Transverse colon (tissue), 3 donors: ENCODE measurements around the gene PCDHB8.

ENCODE experiments used
- EP300 ChIP-seq: sonication (generic); formaldehyde crosslinking; IDR thresholded peaks from one replicate; pipeline ENCODE4 v1.6.1; 2017; ENCODE audit warnings: antibody characterized with exemption, low read depth
- POLR2A ChIP-seq: fragments of 450-650 bp; IDR thresholded peaks from one replicate; pipeline ENCODE4 v1.6.1; 2016; ENCODE audit warnings: antibody characterized with exemption, mild to moderate bottlenecking, moderate library complexity
- TF ChIP-seq, protein P1 (sequence below), 5 experiments: fragments of 200-600 bp in 3 of 5; fragments of 450-650 bp in 2 of 5; sonication (generic) in 3 of 5; IDR thresholded peaks; 1 replicate in 2 of 5; 2 replicates in 3 of 5; pipeline ENCODE4 v1.5.1; 2016 to 2017; ENCODE audit warnings: antibody characterized with exemption in 5 of 5, inconsistent platforms in 3 of 5, mild to moderate bottlenecking in 2 of 5, moderate library complexity in 1 of 5

DNA sequence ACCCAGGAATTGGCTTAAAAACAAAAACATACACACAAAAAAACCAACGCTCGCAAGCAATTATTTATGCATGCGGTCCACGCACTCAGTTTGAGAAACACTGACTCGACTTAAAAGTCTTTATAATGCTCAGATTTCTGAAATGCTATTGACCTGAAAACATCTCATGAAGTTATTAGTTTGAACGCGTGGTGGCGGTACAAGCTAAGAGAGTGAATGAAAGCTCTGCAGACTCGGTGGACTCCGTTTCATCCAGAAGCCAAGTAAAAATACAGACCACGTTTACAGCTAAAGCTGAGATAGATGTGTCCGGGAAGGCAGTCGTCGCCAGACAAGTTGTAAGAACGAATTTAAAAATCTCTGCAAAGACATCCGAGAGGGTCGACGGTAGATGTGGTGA, 27.8 kb upstream of the PCDHB8 start, which contains the start of gene PCDHB6:
- TF ChIP-seq POLR2A (no peak), EP300 (no peak)
- TF ChIP-seq, protein P1, sequence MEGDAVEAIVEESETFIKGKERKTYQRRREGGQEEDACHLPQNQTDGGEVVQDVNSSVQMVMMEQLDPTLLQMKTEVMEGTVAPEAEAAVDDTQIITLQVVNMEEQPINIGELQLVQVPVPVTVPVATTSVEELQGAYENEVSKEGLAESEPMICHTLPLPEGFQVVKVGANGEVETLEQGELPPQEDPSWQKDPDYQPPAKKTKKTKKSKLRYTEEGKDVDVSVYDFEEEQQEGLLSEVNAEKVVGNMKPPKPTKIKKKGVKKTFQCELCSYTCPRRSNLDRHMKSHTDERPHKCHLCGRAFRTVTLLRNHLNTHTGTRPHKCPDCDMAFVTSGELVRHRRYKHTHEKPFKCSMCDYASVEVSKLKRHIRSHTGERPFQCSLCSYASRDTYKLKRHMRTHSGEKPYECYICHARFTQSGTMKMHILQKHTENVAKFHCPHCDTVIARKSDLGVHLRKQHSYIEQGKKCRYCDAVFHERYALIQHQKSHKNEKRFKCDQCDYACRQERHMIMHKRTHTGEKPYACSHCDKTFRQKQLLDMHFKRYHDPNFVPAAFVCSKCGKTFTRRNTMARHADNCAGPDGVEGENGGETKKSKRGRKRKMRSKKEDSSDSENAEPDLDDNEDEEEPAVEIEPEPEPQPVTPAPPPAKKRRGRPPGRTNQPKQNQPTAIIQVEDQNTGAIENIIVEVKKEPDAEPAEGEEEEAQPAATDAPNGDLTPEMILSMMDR (IDR thresholded peaks at IDR 0.05) = no peak
